Epithelial cell of proximal tubule (primary cell): ENCODE results near the gene ZNF501. TPM values are rescaled to one million over a fixed set of nuclear protein-coding genes. Genes with fewer than 3 reads are reported as not detected.

Experiments
- DNase-seq: peaks from one replicate; pipeline ENCODE4 v3.0.0-alpha.2; 2011; ENCODE audit warnings: low read depth
- H3K4me3 ChIP-seq: 2 replicates; pipeline ENCODE4 v1.5.1; 2011; ENCODE audit warnings: low read depth, mild to moderate bottlenecking, low read length
- total RNA-seq: library from RNA; depleted of rRNA; stranded (reverse); fragments of >200 nt; gene quantifications from 2 replicates; pipeline ENCODE4 v1.2.3, GENCODE V29; 2015
- TF ChIP-seq, protein P1 (sequence below): conservative IDR thresholded peaks from 2 replicates; pipeline ENCODE4 v1.5.1; 2012; ENCODE audit warnings: low read depth, mild to moderate bottlenecking, low read length

The ZNF501 gene
- total RNA-seq, 1 donor from 2014 or later: 2.4 TPM

GRCh38 chr3:44721231-44722102, 8.0 kb upstream of the ZNF501 start:
- TF ChIP-seq, protein P1, sequence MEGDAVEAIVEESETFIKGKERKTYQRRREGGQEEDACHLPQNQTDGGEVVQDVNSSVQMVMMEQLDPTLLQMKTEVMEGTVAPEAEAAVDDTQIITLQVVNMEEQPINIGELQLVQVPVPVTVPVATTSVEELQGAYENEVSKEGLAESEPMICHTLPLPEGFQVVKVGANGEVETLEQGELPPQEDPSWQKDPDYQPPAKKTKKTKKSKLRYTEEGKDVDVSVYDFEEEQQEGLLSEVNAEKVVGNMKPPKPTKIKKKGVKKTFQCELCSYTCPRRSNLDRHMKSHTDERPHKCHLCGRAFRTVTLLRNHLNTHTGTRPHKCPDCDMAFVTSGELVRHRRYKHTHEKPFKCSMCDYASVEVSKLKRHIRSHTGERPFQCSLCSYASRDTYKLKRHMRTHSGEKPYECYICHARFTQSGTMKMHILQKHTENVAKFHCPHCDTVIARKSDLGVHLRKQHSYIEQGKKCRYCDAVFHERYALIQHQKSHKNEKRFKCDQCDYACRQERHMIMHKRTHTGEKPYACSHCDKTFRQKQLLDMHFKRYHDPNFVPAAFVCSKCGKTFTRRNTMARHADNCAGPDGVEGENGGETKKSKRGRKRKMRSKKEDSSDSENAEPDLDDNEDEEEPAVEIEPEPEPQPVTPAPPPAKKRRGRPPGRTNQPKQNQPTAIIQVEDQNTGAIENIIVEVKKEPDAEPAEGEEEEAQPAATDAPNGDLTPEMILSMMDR: no peak
- DNase-seq: no peak
- no peak overlapping the region for H3K4me3 ChIP-seq

DNA sequence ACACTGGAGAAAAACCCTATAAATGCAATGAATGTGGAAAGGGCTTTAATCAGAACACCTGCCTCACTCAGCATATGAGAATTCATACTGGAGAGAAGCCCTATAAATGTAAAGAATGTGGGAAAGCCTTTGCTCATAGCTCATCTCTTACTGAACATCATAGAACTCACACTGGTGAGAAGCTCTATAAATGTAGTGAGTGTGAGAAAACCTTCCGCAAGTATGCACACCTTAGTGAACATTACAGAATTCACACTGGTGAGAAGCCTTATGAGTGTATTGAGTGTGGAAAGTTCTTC, 7.4 kb upstream of the ZNF501 start:
- H3K4me3 ChIP-seq: no peak overlapping the region
- no peak for DNase-seq
- TF ChIP-seq, protein P1: no peak

GRCh38 chr3:44734646-44735168, 5.3 kb downstream of the ZNF501 start:
- TF ChIP-seq, protein P1: no peak
- no peak overlapping the region for H3K4me3 ChIP-seq
- no peak for DNase-seq

DNA sequence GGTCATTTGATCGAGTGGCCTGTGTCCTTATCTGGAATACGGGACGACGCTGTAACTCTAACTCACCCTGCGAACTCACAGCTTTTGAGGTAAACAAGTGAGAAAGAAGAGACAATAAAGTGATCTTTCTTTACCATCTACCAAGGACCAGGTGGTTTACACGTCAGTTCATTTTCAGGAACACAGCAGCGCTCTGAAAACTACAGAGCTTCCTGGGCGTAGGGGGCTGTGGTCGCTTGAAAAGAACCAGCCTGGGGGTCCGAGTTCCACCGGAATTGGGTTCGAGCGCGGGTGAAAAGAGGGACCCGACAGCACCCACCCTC, 31.6 kb downstream of the ZNF501 start:
- no peak for DNase-seq
- H3K4me3 ChIP-seq: peak overlapping the region; percentile 94
- TF ChIP-seq, protein P1: no peak

DNA sequence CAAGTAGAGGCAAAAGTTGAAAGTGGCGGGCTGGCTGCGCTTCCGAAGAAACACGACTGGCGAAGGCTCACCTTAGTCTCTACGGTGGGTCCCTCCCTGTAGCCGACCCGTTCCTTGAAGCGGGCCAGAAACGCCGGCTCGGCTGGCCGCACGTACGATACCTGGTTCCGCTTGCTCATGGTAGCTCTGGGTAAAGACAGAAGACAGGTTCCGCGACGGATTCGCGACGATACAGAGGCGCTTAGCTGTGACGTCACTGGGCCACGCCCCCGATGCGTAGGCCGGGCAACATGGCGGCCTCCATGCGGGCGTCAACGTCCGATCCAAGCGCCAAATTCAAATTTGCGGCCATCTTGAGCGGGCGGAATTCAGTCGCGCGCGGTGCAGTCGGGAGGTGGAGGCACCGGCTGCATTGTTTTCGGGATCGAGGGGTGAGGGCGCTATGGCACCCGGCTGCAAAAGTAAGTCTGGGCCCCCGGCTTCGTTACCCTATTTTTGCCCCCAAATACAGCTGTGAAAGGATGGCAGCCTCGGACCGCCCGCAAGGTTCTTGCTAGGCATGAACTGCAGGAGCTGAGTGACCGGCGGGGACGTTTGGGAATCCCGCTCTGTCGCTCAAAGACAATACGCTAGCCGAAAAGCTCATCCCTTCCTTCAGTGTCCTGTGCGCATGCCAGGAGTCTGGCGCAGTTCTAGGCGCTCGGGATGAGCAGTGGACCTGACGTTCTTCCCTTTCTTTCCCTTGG, 32.2 kb downstream of the ZNF501 start, which contains the start of the genes KIAA1143 and KIF15:
TSS of gene KIAA1143 (minus strand) at position 196 of the 746 bp plus-strand sequence. CDS start at position 179, 17 bp downstream.
TSS of gene KIF15 (plus strand) at position 371 of the 746 bp plus-strand sequence. CDS start at position 443, 72 bp downstream.
- DNase-seq: peak; percentile 62
- peak within 1 kb of the TSS; percentile 94 for H3K4me3 ChIP-seq
- TF ChIP-seq, protein P1: no peak

DNA sequence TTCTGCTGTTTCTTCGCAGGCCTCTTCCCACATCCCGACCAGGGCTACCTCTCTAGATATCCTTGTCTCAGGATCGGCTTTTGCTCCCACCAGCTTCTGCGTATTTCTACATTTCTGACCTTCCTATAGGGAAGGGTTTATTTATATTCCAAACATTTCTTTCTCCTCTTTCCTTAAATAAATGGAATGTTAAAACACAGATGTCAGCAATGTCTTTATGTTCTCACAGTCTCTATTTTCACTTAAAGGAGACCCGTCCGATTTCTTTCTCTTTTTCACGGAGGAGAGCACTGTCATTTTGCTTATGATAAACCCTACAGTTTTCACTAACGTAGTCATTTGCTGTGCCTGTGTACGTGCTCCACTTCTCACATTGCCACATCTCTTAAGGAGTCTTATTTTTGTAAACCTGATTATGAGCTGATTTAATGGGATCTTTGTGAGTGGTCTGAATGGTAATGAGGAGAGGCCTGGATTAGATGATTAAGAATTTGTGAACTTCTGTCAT, 32.8 kb downstream of the ZNF501 start:
- DNase-seq: no peak
- H3K4me3 ChIP-seq: peak overlapping the region; percentile 94
- TF ChIP-seq, protein P1: no peak
